Dendritic cell treated with granulocyte-macrophage colony-stimulating factor and Interleukin-4, amounts not matched to agents 40 ng/mL and 50 ng/mL, for 4 days (primary cell): Measurements from ENCODE around the gene LHFPL6.

Experiments used
- H3K27ac Mint-ChIP-seq: one replicate; pipeline ENCODE4 v1.8.0; 2022; ENCODE audit warnings: mild to moderate bottlenecking, mixed read lengths
- H3K27me3 Mint-ChIP-seq: one replicate; pipeline ENCODE4 v1.8.0; 2022; ENCODE audit warnings: mild to moderate bottlenecking, mixed read lengths
- H3K36me3 Mint-ChIP-seq: one replicate; pipeline ENCODE4 v1.8.0; 2022; ENCODE audit warnings: low read depth, mixed read lengths
- H3K4me1 Mint-ChIP-seq: one replicate; pipeline ENCODE4 v1.8.0; 2022; ENCODE audit warnings: low read depth, mixed read lengths
- H3K4me3 Mint-ChIP-seq: one replicate; pipeline ENCODE4 v1.8.0; 2022; ENCODE audit warnings: mild to moderate bottlenecking, moderate library complexity, mixed read lengths
- H3K9me3 Mint-ChIP-seq: one replicate; pipeline ENCODE4 v1.8.0; 2022; ENCODE audit warnings: mixed read lengths
- intact Hi-C: fragments of 100-400 bp; cut with micrococcal nuclease; formaldehyde crosslinking; loops from one replicate; pipeline ENCODE4 v1.15.0; 2022

Gene LHFPL6

DNA sequence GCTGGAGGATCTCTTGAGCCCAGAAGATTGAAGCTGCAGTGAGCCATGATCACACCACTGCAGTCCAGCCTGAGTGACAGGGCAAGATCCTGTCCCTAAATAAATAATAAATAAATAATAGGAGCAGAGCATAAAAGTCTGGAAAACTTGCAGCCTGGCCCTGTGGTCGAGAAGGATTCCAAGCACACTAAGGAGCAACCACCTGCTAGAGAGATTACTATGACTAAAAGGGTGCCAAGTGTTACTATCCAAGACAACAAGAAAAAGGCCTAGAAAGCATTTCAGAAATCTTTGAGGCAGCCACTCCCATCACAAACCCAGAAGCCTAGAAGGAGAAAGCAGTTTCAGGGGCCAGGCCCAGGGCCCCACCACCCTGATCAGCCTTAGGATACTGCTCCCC, 46.1 kb downstream of the LHFPL6 start:
- H3K9me3 Mint-ChIP-seq, result no peaks in the 10 kb centered on the region
- H3K4me1 Mint-ChIP-seq, result no peaks in the 10 kb centered on the region
- H3K4me3 Mint-ChIP-seq, result no peak overlapping the region
- H3K27me3 Mint-ChIP-seq, result no peaks in the 10 kb centered on the region
- no peak overlapping the region for H3K27ac Mint-ChIP-seq
- no peaks in the 10 kb centered on the region for H3K36me3 Mint-ChIP-seq
- intact Hi-C loops, result no loop called here

DNA sequence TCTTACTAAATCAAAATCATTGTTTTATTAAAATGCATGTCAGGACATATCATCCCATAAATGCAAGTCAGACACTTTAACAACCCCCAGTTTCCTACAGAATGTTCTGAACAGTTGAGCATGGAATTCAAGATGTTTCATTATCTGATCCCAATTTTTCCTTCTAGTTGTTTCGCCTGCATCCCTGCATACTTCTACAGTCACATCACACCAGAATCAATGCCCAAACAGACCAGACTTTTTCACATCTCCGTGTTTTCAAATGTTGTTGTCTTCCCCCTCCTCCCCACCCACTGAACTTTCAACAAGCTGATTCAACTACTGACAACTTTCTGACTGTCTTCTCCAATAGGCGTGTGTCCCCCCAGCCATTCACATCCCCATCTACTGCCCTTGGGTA, 48.6 kb downstream of the LHFPL6 start:
- intact Hi-C loops, result no loop called here

DNA sequence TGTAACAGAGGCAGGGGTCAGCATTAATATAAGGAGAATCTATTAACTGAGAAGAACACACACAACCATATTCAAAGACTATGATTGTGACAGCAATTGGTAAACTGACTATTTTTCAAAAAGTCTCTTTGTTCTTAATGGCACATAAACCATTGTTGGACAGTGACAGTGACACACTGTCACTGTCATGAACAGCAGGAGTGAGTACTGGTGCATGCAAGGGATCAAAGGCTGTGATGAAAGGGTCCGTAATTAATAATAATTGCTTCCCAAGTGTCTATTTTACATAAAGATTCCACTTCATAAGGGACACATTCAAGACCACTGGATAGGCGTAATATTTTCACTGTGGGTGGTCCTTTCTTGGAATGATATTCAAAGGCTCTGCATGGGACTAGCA, 50.7 kb downstream of the LHFPL6 start:
- intact Hi-C loops, result no loop called here
- peaks cover 7% of the 10 kb centered on the region for H3K4me1 Mint-ChIP-seq
- no peak overlapping the region for H3K27ac Mint-ChIP-seq
- no peak overlapping the region for H3K4me3 Mint-ChIP-seq
- no peaks in the 10 kb centered on the region for H3K27me3 Mint-ChIP-seq
- H3K36me3 Mint-ChIP-seq, result no peaks in the 10 kb centered on the region
- H3K9me3 Mint-ChIP-seq, result no peaks in the 10 kb centered on the region

More for the DNA sequence above, 48.6 kb downstream of the LHFPL6 start:
- Mint-ChIP-seq H3K36me3 (no peaks in the 10 kb centered on the region), H3K4me1 (peaks cover 7% of the 10 kb centered on the region), H3K27ac (no peak overlapping the region), H3K9me3 (no peaks in the 10 kb centered on the region), H3K27me3 (no peaks in the 10 kb centered on the region), H3K4me3 (no peak overlapping the region)

DNA sequence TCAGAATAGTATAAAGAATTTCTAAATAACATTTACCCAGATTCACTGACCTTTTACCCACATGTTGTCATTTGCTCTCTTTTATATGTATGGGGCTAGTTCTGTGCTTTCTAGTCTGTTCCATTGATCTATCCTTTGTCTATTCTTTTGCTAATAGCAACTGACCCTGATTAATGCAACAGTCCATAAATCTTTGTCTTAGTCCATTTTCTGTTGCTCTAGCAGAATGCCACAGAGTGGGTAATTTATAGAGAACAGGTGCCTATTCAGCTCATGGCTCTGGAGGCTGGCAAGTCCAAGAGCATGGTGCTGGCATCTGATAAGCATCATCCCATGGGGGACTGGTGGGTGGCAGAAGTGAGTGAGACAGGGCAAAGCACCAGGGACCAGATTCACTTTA, 52.1 kb downstream of the LHFPL6 start:
- Mint-ChIP-seq H3K4me3 (no peak overlapping the region), H3K4me1 (peaks cover 7% of the 10 kb centered on the region), H3K9me3 (no peaks in the 10 kb centered on the region), H3K27me3 (no peaks in the 10 kb centered on the region), H3K36me3 (no peaks in the 10 kb centered on the region), H3K27ac (no peak overlapping the region)
- intact Hi-C loops, result no loop called here

DNA sequence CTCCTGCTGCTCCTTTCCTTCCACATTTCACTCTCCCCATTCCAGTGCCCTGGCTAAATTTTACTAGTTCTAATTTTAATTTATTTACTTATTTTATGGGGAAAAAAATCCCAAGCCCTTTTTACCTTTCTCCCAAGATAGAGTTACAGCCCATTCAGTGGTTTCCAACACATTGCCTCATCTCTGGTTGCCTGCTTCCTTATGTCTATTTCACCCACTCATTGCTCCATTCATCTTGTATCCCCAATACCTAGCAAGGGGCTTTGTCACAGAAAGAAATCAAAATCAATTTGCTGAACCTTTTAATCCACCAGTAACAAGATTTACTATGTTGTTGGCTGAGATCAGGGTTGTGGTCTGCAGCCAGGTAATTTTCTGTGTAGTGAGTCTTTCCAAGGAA, 55.9 kb downstream of the LHFPL6 start:
- no peak overlapping the region for H3K4me3 Mint-ChIP-seq
- H3K4me1 Mint-ChIP-seq, result peaks cover 7% of the 10 kb centered on the region
- H3K36me3 Mint-ChIP-seq, result no peaks in the 10 kb centered on the region
- intact Hi-C loops, result no loop called here
- H3K27ac Mint-ChIP-seq, result no peak overlapping the region
- no peaks in the 10 kb centered on the region for H3K9me3 Mint-ChIP-seq
- H3K27me3 Mint-ChIP-seq, result no peaks in the 10 kb centered on the region

DNA sequence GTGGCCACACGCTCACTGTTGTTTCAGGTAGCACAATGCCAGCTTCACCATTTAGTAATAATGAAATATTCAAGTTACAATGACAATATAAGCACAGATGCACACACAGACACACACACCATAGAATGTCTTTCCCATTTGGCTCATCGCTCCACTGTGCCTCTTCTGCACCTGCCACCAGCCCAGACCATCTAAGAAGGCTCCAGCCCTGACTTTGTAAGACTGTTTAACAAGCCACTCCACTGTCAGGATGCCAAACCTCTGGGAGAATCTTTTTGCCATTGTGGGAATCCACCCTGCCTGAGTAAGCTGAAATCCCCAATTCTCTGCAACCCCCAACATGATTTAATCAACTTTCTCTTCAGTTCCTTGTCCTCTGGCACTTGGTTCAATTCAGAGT, 60.6 kb downstream of the LHFPL6 start:
- H3K36me3 Mint-ChIP-seq, result no peaks in the 10 kb centered on the region
- no peak overlapping the region for H3K4me3 Mint-ChIP-seq
- H3K9me3 Mint-ChIP-seq, result no peaks in the 10 kb centered on the region
- no peaks in the 10 kb centered on the region for H3K4me1 Mint-ChIP-seq
- intact Hi-C loops, result no loop called here
- H3K27ac Mint-ChIP-seq, result no peak overlapping the region
- H3K27me3 Mint-ChIP-seq, result no peaks in the 10 kb centered on the region

DNA sequence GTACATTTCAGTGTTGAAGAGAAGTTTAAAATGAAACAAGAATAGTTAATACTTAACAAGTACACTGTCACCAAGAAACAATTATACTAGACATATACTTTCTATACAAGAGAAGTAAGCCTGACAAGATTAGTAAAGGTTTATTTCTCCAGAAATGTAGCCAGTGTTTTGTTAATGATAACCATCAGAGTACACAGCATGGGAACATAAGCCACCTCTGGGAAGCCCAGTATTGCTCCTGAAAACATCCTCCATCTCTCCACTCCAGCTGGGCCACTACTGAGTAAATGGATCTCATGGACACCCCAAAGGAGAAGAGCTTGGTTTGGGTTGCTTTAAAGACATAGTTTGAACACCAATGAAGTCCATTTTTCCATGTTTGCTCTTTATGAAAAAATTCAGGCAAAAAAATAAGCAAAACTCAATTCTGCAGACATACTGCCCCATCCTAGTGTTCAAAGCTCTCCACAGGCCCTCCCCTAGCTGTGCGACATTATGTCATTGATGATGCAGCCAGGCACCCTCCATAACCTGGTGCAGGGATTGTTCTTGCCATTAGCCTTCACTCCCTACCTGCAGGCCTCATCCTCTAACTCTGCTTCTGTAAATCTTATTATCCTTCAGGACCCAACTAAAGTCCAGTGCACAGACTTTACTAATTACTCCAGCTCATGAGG, 61.9 kb downstream of the LHFPL6 start:
- intact Hi-C loops, result no loop called here
- no peaks in the 10 kb centered on the region for H3K27me3 Mint-ChIP-seq

DNA sequence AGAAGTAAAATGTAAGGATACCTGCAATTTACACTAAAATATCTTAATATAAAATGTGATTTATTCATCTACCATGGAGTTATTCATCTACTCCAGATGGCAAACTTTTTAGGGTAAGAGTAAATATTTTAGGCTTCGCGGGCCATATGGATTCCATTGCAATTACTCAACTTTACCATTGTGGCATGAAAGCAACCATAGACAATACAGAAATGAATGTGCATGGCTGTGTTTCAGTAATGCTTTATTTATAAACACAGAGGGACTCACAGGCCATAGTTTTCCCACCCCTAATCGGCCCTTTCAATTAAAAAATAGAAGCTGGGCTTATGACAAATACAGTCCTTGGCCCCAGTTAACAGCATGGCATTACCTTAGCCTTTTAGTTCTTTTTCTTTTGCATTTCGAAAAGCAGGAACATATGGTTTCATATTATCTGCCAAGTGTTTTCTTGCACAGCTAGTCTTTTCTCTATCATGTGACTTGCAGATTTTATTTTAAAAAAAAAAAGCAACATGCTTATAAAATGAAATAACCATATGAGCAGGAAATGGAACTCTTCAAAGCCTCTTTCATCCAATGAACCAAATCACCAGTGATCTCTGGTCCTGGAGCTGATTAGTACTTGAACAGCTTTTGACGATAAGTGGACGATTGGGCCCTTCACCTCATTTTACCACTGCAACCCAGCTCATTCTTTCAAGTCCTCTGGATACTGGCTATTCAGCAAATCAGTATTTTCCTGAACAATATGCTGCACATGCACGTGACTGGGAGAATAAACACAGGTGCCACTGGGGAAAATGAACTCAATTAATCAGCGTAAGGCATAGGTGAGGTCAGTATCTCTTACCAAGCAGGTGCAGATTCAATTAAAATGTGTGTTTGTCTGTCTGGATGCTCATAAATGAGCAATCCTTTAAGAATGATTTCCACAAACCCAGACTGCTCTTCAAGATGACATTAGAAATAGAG, 63.9 kb downstream of the LHFPL6 start:
- no peaks in the 10 kb centered on the region for H3K9me3 Mint-ChIP-seq
- H3K4me3 Mint-ChIP-seq, result no peak overlapping the region
- intact Hi-C loops, result no loop called here
- no peaks in the 10 kb centered on the region for H3K36me3 Mint-ChIP-seq
- H3K27me3 Mint-ChIP-seq, result no peaks in the 10 kb centered on the region
- no peaks in the 10 kb centered on the region for H3K4me1 Mint-ChIP-seq
- no peak overlapping the region for H3K27ac Mint-ChIP-seq

More for the DNA sequence above, 61.9 kb downstream of the LHFPL6 start:
- H3K27ac Mint-ChIP-seq, result no peak overlapping the region
- H3K9me3 Mint-ChIP-seq, result no peaks in the 10 kb centered on the region
- no peaks in the 10 kb centered on the region for H3K4me1 Mint-ChIP-seq
- no peak overlapping the region for H3K4me3 Mint-ChIP-seq
- H3K36me3 Mint-ChIP-seq, result no peaks in the 10 kb centered on the region

DNA sequence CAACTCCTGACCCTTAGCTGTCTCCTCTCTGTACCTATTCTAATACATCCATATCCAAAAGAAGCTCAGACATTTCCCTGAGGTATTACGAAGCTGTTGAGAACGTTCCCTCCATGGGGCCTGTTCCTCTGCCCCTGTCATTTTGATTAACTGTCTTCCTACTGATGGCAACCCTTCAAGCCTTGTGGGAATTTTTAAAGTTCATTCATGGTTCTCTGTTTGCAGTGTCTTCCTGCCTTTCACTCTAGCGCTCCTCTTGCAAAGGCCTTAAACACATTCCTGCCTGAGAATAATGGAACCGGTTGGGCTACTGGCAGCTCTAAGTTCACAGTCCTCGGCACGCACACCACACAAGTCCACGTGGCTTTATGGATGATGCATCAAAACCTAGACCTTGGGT, 66.1 kb downstream of the LHFPL6 start:
- Mint-ChIP-seq H3K4me3 (no peak overlapping the region), H3K27me3 (no peaks in the 10 kb centered on the region), H3K4me1 (no peaks in the 10 kb centered on the region), H3K9me3 (no peaks in the 10 kb centered on the region), H3K27ac (no peak overlapping the region), H3K36me3 (no peaks in the 10 kb centered on the region)
- intact Hi-C loops, result no loop called here

DNA sequence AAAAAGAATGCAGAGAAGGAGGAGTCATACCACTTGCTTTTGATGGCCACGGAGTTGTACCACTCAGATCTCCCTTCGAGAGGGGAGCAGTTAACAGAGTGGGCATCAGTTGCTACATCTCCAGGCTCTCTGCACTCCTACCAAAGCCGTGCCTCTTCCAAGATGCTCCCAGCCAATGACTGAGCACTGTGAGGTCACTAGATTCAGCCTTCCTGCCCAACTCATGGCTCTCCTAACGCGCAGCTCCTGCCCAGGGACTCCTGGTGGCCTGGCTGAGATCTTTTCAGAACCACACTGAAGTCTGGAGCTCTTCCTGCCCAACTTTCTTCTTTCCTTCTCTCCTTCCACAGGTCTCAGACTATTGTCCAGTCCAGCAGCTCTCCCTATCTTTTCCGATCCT, 66.7 kb downstream of the LHFPL6 start:
- no peak overlapping the region for H3K4me3 Mint-ChIP-seq
- H3K4me1 Mint-ChIP-seq, result no peaks in the 10 kb centered on the region
- no peaks in the 10 kb centered on the region for H3K27me3 Mint-ChIP-seq
- intact Hi-C loops, result no loop called here
- H3K36me3 Mint-ChIP-seq, result no peaks in the 10 kb centered on the region
- H3K27ac Mint-ChIP-seq, result no peak overlapping the region
- no peaks in the 10 kb centered on the region for H3K9me3 Mint-ChIP-seq

DNA sequence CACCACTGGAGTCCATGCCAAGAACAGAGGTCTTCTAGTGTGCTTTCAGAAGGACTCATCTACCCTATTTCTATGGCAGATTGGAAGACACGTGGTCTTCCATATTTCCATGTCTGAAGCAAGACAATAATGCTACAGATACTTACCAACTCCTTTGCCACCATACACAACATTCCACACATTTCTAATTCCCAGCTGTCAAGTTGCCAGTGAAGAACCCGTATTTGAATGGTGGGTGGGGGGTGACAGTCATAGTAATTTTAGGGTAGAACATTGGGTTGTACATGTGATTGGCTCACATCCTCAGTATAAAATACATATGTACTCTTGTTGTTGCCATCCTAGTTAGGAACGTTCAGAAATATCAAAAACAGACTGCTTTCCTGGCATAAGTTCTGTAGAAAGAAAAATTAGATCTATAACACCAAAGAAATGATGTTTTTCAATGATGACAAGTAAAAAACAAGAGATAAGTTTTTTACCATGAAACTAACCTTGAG, 69.3 kb downstream of the LHFPL6 start:
- no peak overlapping the region for H3K4me3 Mint-ChIP-seq
- no peaks in the 10 kb centered on the region for H3K27me3 Mint-ChIP-seq
- no peak overlapping the region for H3K27ac Mint-ChIP-seq
- H3K4me1 Mint-ChIP-seq, result no peaks in the 10 kb centered on the region
- H3K36me3 Mint-ChIP-seq, result no peaks in the 10 kb centered on the region
- intact Hi-C loops, result no loop called here
- no peaks in the 10 kb centered on the region for H3K9me3 Mint-ChIP-seq

DNA sequence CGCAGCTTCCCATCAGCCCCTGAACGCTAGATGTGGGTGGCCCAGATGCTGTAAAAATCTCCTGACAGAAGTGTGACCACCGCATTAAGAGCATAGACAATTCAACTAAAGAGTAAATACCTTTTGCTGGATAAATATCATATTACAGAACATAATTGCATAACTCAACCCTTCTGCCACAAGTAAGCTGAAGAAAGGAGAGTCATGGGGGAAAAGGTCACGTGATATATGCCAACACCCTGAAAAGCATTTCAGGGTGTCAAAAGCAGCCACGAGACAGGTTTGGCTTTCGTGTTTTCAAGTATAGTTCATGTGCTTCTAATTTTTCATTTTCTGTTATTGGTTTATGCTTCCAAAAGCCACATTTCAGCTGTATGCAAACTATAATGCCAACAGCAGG, 71.3 kb downstream of the LHFPL6 start:
- Mint-ChIP-seq H3K36me3 (no peaks in the 10 kb centered on the region), H3K4me1 (no peaks in the 10 kb centered on the region), H3K9me3 (no peaks in the 10 kb centered on the region), H3K27ac (no peak overlapping the region), H3K4me3 (no peak overlapping the region), H3K27me3 (no peaks in the 10 kb centered on the region)
- intact Hi-C loops, result no loop called here

DNA sequence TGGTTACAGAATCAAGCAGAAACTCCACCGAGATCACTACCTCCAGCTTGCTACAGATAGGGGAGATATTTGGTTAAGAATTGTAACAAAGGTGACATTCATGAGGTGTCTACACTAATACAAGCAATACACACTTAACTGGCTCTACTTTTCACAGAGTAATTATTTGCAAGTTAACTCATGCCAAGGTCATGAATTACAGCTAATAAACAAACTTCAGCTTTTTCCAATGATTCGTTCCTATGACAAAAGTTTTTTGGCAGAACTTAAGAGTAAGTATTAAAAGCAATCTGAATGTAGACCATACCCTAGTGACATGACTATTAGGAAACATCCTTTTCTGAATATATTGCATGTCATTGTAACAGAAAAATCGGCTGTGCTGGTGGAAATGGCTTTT, 72.1 kb downstream of the LHFPL6 start:
- H3K4me3 Mint-ChIP-seq, result no peak overlapping the region
- intact Hi-C loops, result no loop called here
- no peaks in the 10 kb centered on the region for H3K9me3 Mint-ChIP-seq
- no peaks in the 10 kb centered on the region for H3K36me3 Mint-ChIP-seq
- no peaks in the 10 kb centered on the region for H3K4me1 Mint-ChIP-seq
- H3K27me3 Mint-ChIP-seq, result no peaks in the 10 kb centered on the region
- H3K27ac Mint-ChIP-seq, result no peak overlapping the region

DNA sequence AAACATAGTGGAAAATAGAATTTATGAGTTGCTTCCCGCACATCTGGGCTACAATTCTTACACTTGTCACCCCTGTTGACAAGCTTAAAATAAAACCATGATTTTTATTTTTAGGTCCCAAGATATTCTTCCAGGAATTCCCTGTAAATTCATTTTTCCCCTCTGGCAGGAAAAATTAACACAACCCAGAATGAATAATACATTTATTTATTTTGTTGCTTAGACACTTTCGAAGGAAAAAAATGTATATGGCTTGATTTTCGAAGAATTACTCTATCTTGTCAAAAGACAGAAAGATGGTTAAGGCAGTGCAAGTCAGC, 74.4 kb downstream of the LHFPL6 start:
- Mint-ChIP-seq H3K27ac (no peak overlapping the region), H3K27me3 (no peaks in the 10 kb centered on the region), H3K4me3 (no peak overlapping the region), H3K36me3 (no peaks in the 10 kb centered on the region), H3K9me3 (no peaks in the 10 kb centered on the region), H3K4me1 (no peaks in the 10 kb centered on the region)
- intact Hi-C loops, result no loop called here
